Measurements from ENCODE around the gene PLPP7.

PLPP7 gene

GRCh38 chr9:131263701-131264100, 25.8 kb upstream of the PLPP7 start:
- TF ChIP-seq SIN3A (IDR thresholded peaks at IDR 0.05; ENCODE audit: borderline replicate concordance, insufficient read depth, low read length) = no peak

GRCh38 chr9:131264231-131264630, 25.3 kb upstream of the PLPP7 start:
- TF ChIP-seq POLR2AphosphoS5 (IDR thresholded peaks at IDR 0.05; ENCODE audit: low read depth, low read length) = no peak
- no peak for TF ChIP-seq TAF1 (IDR thresholded peaks at IDR 0.05; ENCODE audit: borderline replicate concordance, insufficient read depth, low read length)
- no peak for TF ChIP-seq REST (IDR thresholded peaks at IDR 0.05; ENCODE audit: insufficient read depth in 1 of 2, low read depth in 2 of 2, low read length in 2 of 2)
- TF ChIP-seq FOXP2 (optimal IDR thresholded peaks at IDR 0.05; ENCODE audit: borderline replicate concordance, extremely low read depth, extremely low read length, insufficient read depth) = no peak
- no peak for TF ChIP-seq SIN3A (IDR thresholded peaks at IDR 0.05; ENCODE audit: borderline replicate concordance, insufficient read depth, low read length)

- TF ChIP-seq SIN3A (IDR thresholded peaks at IDR 0.05; ENCODE audit: borderline replicate concordance, insufficient read depth, low read length) = no peak
- TF ChIP-seq FOXP2 (optimal IDR thresholded peaks at IDR 0.05; ENCODE audit: borderline replicate concordance, extremely low read depth, extremely low read length, insufficient read depth) = peak; percentile 71
Observed at GRCh38 chr9:131266266-131267229, 23.0 kb upstream of the PLPP7 start.

- TF ChIP-seq FOXP2 (optimal IDR thresholded peaks at IDR 0.05; ENCODE audit: borderline replicate concordance, extremely low read depth, extremely low read length, insufficient read depth) (no peak), POLR2AphosphoS5 (IDR thresholded peaks at IDR 0.05; ENCODE audit: low read depth, low read length) (no peak), REST (IDR thresholded peaks at IDR 0.05; ENCODE audit: insufficient read depth in 1 of 2, low read depth in 2 of 2, low read length in 2 of 2) (no peak), TAF1 (IDR thresholded peaks at IDR 0.05; ENCODE audit: borderline replicate concordance, insufficient read depth, low read length) (no peak), SIN3A (IDR thresholded peaks at IDR 0.05; ENCODE audit: borderline replicate concordance, insufficient read depth, low read length) (no peak)
Observed at GRCh38 chr9:131270171-131271015, 19.1 kb upstream of the PLPP7 start.

GRCh38 chr9:131271506-131271931, 18.0 kb upstream of the PLPP7 start:
- no peak for TF ChIP-seq REST (IDR thresholded peaks at IDR 0.05; ENCODE audit: insufficient read depth in 1 of 2, low read depth in 2 of 2, low read length in 2 of 2)
- no peak for TF ChIP-seq TAF1 (IDR thresholded peaks at IDR 0.05; ENCODE audit: borderline replicate concordance, insufficient read depth, low read length)
- TF ChIP-seq FOXP2 (optimal IDR thresholded peaks at IDR 0.05; ENCODE audit: borderline replicate concordance, extremely low read depth, extremely low read length, insufficient read depth) = no peak
- no peak for TF ChIP-seq POLR2AphosphoS5 (IDR thresholded peaks at IDR 0.05; ENCODE audit: low read depth, low read length)
- TF ChIP-seq SIN3A (IDR thresholded peaks at IDR 0.05; ENCODE audit: borderline replicate concordance, insufficient read depth, low read length) = no peak

Measured in PFSK-1 (cell line).